ENCODE data around the gene PDE1C.

PDE1C gene

DNA sequence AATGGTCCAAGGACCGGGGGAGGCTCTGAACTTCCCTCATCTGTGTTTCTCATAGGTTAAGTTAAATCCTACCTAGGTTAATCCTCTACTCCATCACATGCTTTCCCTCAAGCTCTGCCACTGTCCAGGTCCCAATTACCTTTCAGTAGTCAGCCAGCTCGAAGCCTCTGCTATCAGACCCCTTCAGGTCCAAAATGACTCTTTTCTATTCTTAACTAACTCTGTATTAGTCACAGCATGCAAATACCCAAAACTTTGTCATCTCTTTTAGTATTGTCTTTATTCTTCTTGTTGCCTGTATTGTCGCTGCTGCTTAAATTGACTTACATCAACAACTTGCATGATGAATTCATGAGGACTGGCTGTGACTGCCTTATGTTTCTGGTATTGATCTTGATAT, 367.9 kb downstream of the PDE1C start:
- DNase-seq (ENCODE audit: low read depth, low spot score): no peak

Measured in brain pericyte (primary cell).